CD4-positive, alpha-beta T cell (primary cell): ENCODE measurements around the gene ADAT3. TPM values are rescaled to one million over a fixed set of nuclear protein-coding genes. Genes with fewer than 3 reads are reported as not detected.

Source experiments
- ATAC-seq: fragments of 200-7000 bp; cut with Tn5 transposase; one replicate; pipeline ENCODE4 v1.10.0; 2022; ENCODE audit warnings: mild to moderate bottlenecking; ENCODE audit not compliant: poor library complexity
- CTCF ChIA-PET: fragments of 350-600 bp; sonication (Branson Sonifier 250); formaldehyde crosslinking; loops from one replicate; lab custom pipeline; 2021; ENCODE audit warnings: antibody characterized with exemption, inconsistent platforms; lab: Charles Lee
- POLR2A ChIA-PET: fragments of 350-600 bp; sonication (Branson Sonifier 250); formaldehyde crosslinking; loops from one replicate; lab custom pipeline; 2021; ENCODE audit warnings: antibody characterized with exemption, inconsistent platforms; lab: Charles Lee
- DNase-seq, 14 experiments: peaks; one replicate each; pipeline ENCODE4 v3.0.0-alpha.2; 2013 to 2020; ENCODE audit warnings: mixed read lengths in 2 of 14
- H3K27ac ChIP-seq, 2 donors: one replicate each; pipeline versions ENCODE4 v1.5.1 to v1.7.0; 2013; ENCODE audit warnings: low read length in 2 of 2, low read depth in 1 of 2, mild to moderate bottlenecking in 1 of 2
- H3K27me3 ChIP-seq, 2 experiments: 1 replicate in 1 of 2; 2 replicates in 1 of 2; pipeline versions ENCODE4 v1.6.1 to v1.7.0; 2013; ENCODE audit warnings: low read length in 2 of 2, control low read depth in 1 of 2, mild to moderate bottlenecking in 1 of 2, moderate library complexity in 1 of 2; ENCODE audit not compliant: insufficient read depth in 2 of 2, control insufficient read depth in 1 of 2
- H3K36me3 ChIP-seq: one replicate; pipeline ENCODE4 v1.6.1; 2013; ENCODE audit warnings: low read length, control low read depth; ENCODE audit not compliant: insufficient read depth
- H3K4me1 ChIP-seq: one replicate; pipeline ENCODE4 v1.6.1; 2013; ENCODE audit warnings: low read length, control low read depth; ENCODE audit not compliant: insufficient read depth
- H3K4me3 ChIP-seq: one replicate; pipeline ENCODE4 v1.5.1; 2013; ENCODE audit warnings: mild to moderate bottlenecking, low read length, moderate library complexity
- H3K9me3 ChIP-seq, 2 experiments: 1 replicate in 1 of 2; 2 replicates in 1 of 2; pipeline versions ENCODE4 v1.6.1 to v1.7.0; 2013; ENCODE audit warnings: low read length in 2 of 2, mild to moderate bottlenecking in 2 of 2, control low read depth in 1 of 2, moderate library complexity in 1 of 2; ENCODE audit not compliant: control insufficient read depth in 1 of 2, insufficient read depth in 1 of 2
- H3K27ac Mint-ChIP-seq: one replicate; pipeline ENCODE4 v1.8.0; 2020; ENCODE audit warnings: mixed read lengths
- H3K27me3 Mint-ChIP-seq: one replicate; pipeline ENCODE4 v1.8.0; 2021; ENCODE audit warnings: mixed read lengths
- H3K36me3 Mint-ChIP-seq: one replicate; pipeline ENCODE4 v1.8.0; 2021; ENCODE audit warnings: low read depth, mixed read lengths
- H3K4me1 Mint-ChIP-seq: one replicate; pipeline ENCODE4 v1.8.0; 2021; ENCODE audit warnings: low read depth, mixed read lengths
- H3K4me3 Mint-ChIP-seq: one replicate; pipeline ENCODE4 v1.8.0; 2020; ENCODE audit warnings: mild to moderate bottlenecking, mixed read lengths
- H3K9me3 Mint-ChIP-seq: one replicate; pipeline ENCODE4 v1.8.0; 2020; ENCODE audit warnings: mixed read lengths
- CTCF ChIP-seq: fragments of 200-600 bp; IDR thresholded peaks from one replicate; pipeline ENCODE4 v1.8.0; 2022; ENCODE audit warnings: antibody characterized with exemption, mild to moderate bottlenecking
- intact Hi-C, 2 experiments: fragments of 100-400 bp; cut with DNase I in 1 of 2; cut with micrococcal nuclease in 1 of 2; formaldehyde crosslinking; loops; one replicate each; pipeline versions ENCODE4 v1.15.1 to v1.9.0; 2023 to 2025; cut with DNase I, micrococcal nuclease
- total RNA-seq, 174 experiments: library from RNA in 2 of 174; stranded (reverse) in 2 of 174; gene quantifications; one replicate each; pipeline ENCODE4 v1.2.3 and lab custom pipeline; 2021 to 2026

The ADAT3 gene
- total RNA-seq, 2 experiments from 2014 or later: 7.9 to 8.2 TPM

- peak; percentile 66 for ATAC-seq
- Histone ChIP-seq H3K4me3 (peak overlapping the region; percentile 83), H3K4me1 (peaks cover 48% of the 10 kb centered on the region), H3K9me3 (no peaks in the 10 kb centered on the region), H3K27ac (peak overlapping the region; percentile 67 to 89), H3K36me3 (no peaks in the 10 kb centered on the region), H3K27me3 (no peaks in the 10 kb centered on the region)
- ChIA-PET CTCF (interaction anchor here (0.6 to 1.5 kb wide), 12 partner anchors 8 to 85 kb away, joined by 3 to 23 read pairs (median 4); no protein-coding TSS in a partner anchor), POLR2A (interaction anchor here (0.6 to 3.6 kb wide), 10 partner anchors 9 to 80 kb away, joined by 3 to 41 read pairs (median 4); partner anchors contain the start of gene ABHD17A)
- DNase-seq: peak; percentile 83 to 97 (median 92)
- H3K4me3 Mint-ChIP-seq: peak overlapping the region; percentile 90
- H3K9me3 Mint-ChIP-seq: no peaks in the 10 kb centered on the region
- intact Hi-C loops: loop anchor here (1.0 to 5.0 kb wide), 6 partner anchors 11 to 233 kb away; partner anchors contain the start of genes ADAT3 (in 2 of the 2), SCAMP4 (in 2 of the 2), ABHD17A (in 1 of the 2) and IZUMO4 (in 1 of the 2)
- TF ChIP-seq CTCF: no peak
- peaks cover 19% of the 10 kb centered on the region for H3K36me3 Mint-ChIP-seq
- peaks cover 41% of the 10 kb centered on the region for H3K4me1 Mint-ChIP-seq
- no peaks in the 10 kb centered on the region for H3K27me3 Mint-ChIP-seq
- H3K27ac Mint-ChIP-seq: peak overlapping the region; percentile 63
Observed at GRCh38 chr19:1863638-1864479, 41.3 kb upstream of the ADAT3 start.

GRCh38 chr19:1864480-1865171 is 40.6 kb upstream of the ADAT3 start:
- ChIA-PET POLR2A (interaction anchor here (0.6 to 3.6 kb wide), 10 partner anchors 9 to 79 kb away, joined by 3 to 41 read pairs (median 4); partner anchors contain the start of gene ABHD17A), CTCF (interaction anchor here (0.6 to 1.5 kb wide), 13 partner anchors 8 to 84 kb away, joined by 3 to 23 read pairs (median 4); no protein-coding TSS in a partner anchor)
- peak; percentile 74 for TF ChIP-seq CTCF
- peak overlapping the region; percentile 67 to 89 for H3K27ac ChIP-seq
- Mint-ChIP-seq H3K9me3 (no peaks in the 10 kb centered on the region), H3K27me3 (no peaks in the 10 kb centered on the region), H3K4me3 (peak overlapping the region; percentile 90), H3K36me3 (peaks cover 21% of the 10 kb centered on the region), H3K27ac (peak overlapping the region; percentile 63), H3K4me1 (peaks cover 36% of the 10 kb centered on the region)
- no peaks in the 10 kb centered on the region for H3K9me3 ChIP-seq
- DNase-seq: peak in 11 of 14 experiments; percentile 36 to 81 (median 56)
- intact Hi-C loops: loop anchor here (1.0 to 5.0 kb wide), 5 partner anchors 11 to 233 kb away; partner anchors contain the start of genes ADAT3 (in 2 of the 2), SCAMP4 (in 2 of the 2), ABHD17A (in 1 of the 2) and IZUMO4 (in 1 of the 2)
- H3K4me1 ChIP-seq: peaks cover 40% of the 10 kb centered on the region
- H3K27me3 ChIP-seq: no peaks in the 10 kb centered on the region
- H3K4me3 ChIP-seq: peak overlapping the region; percentile 83
- H3K36me3 ChIP-seq: no peaks in the 10 kb centered on the region
- ATAC-seq: no peak
